ENCODE results near the gene GPC4. TPM values are rescaled to one million over a fixed set of nuclear protein-coding genes. Genes with fewer than 3 reads are reported as not detected.

Gene GPC4
- total RNA-seq, 4 donors from 2014 or later: 6.6 to 27.6 (median 11.1) TPM

GRCh38 chrX:133353233-133353632 is 62.1 kb downstream of the GPC4 start:
- no peak for ATAC-seq (ENCODE audit: low FRiP score)
- TF ChIP-seq CTCF (IDR thresholded peaks at IDR 0.05): no peak
- DNase-seq (ENCODE audit: low spot score): no peak

- DNase-seq (ENCODE audit: low spot score) (no peak), ATAC-seq (ENCODE audit: low FRiP score) (peak; percentile 44)
- no peak for TF ChIP-seq CTCF (IDR thresholded peaks at IDR 0.05)
These were observed 64.5 kb downstream of the GPC4 start for GRCh38 chrX:133350751-133351150.

- DNase-seq (ENCODE audit: low spot score) (no peak), ATAC-seq (ENCODE audit: low FRiP score) (no peak)
- no peak for TF ChIP-seq CTCF (IDR thresholded peaks at IDR 0.05)
These were observed 69.3 kb downstream of the GPC4 start for GRCh38 chrX:133346026-133346425.

- TF ChIP-seq CTCF (IDR thresholded peaks at IDR 0.05): no peak
- ATAC-seq (ENCODE audit: low FRiP score) (no peak), DNase-seq (ENCODE audit: low spot score) (no peak)
These were observed 75.7 kb downstream of the GPC4 start for GRCh38 chrX:133339566-133339965.

- TF ChIP-seq CTCF (IDR thresholded peaks at IDR 0.05): no peak
- no peak for DNase-seq (ENCODE audit: low spot score)
- ATAC-seq (ENCODE audit: low FRiP score): no peak
These were observed 78.0 kb downstream of the GPC4 start for GRCh38 chrX:133337250-133337649.

GRCh38 chrX:133335027-133335426 is 80.3 kb downstream of the GPC4 start:
- no peak for ATAC-seq (ENCODE audit: low FRiP score)
- no peak for TF ChIP-seq CTCF (IDR thresholded peaks at IDR 0.05)
- DNase-seq (ENCODE audit: low spot score): no peak

- ATAC-seq (ENCODE audit: low FRiP score) (no peak), DNase-seq (ENCODE audit: low spot score) (no peak)
- TF ChIP-seq CTCF (IDR thresholded peaks at IDR 0.05): no peak
These were observed 82.0 kb downstream of the GPC4 start for GRCh38 chrX:133333154-133333750.

Data from omental fat pad (tissue), 4 donors.